Measurements from ENCODE around the gene NMBR.
"Not testable (repeated sequence)": the region's sequence is repeated elsewhere in the genome, so short reads cannot be mapped to it uniquely, and the experiment has no call there.

Gene NMBR

GRCh38 chr6:142154336-142154735 is 7.4 kb upstream of the NMBR start:
- no peak for DNase-seq (ENCODE audit: low spot score)

GRCh38 chr6:142153196-142153595 is 6.3 kb upstream of the NMBR start:
- DNase-seq (ENCODE audit: low spot score) = no peak

GRCh38 chr6:142152746-142153145 is 5.8 kb upstream of the NMBR start:
- no peak for DNase-seq (ENCODE audit: low spot score)

GRCh38 chr6:142141531-142141930 is 5.4 kb downstream of the NMBR start:
- DNase-seq (ENCODE audit: low spot score) = not testable (repeated sequence)

- DNase-seq (ENCODE audit: low spot score) = no peak
Measured at GRCh38 chr6:142138876-142139275, 8.0 kb downstream of the NMBR start.

- DNase-seq (ENCODE audit: low spot score) = no peak
Measured at GRCh38 chr6:142132625-142133024, 14.3 kb downstream of the NMBR start, which contains the start of gene GJE1. TSS of gene GJE1 (plus strand) at chr6:142132925. CDS start at chr6:142133159, 234 bp downstream.

- DNase-seq (ENCODE audit: low spot score) = no peak
Measured at GRCh38 chr6:142130814-142131213, 16.1 kb downstream of the NMBR start.

GRCh38 chr6:142121342-142121741 is 25.6 kb downstream of the NMBR start:
- no peak for DNase-seq (ENCODE audit: low spot score)

GRCh38 chr6:142118925-142119324 is 28.0 kb downstream of the NMBR start:
- DNase-seq (ENCODE audit: low spot score) = no peak

GRCh38 chr6:142118328-142118727 is 28.6 kb downstream of the NMBR start:
- no peak for DNase-seq (ENCODE audit: low spot score)

- no peak for DNase-seq (ENCODE audit: low spot score)
Measured at GRCh38 chr6:142117366-142117765, 29.6 kb downstream of the NMBR start.

GRCh38 chr6:142112451-142113061 is 34.4 kb downstream of the NMBR start:
- peak; percentile 68 for DNase-seq (ENCODE audit: low spot score)

- not testable (repeated sequence) for DNase-seq (ENCODE audit: low spot score)
Measured at GRCh38 chr6:142110820-142111219, 36.1 kb downstream of the NMBR start.

GRCh38 chr6:142104820-142105219 is 42.1 kb downstream of the NMBR start:
- DNase-seq (ENCODE audit: low spot score) = not testable (repeated sequence)

GRCh38 chr6:142088858-142089216 is 58.1 kb downstream of the NMBR start:
- peak; percentile 18 for DNase-seq (ENCODE audit: low spot score)

- DNase-seq (ENCODE audit: low spot score) = no peak
Measured at GRCh38 chr6:142087950-142088857, 58.7 kb downstream of the NMBR start.

GRCh38 chr6:142079130-142079529 is 67.8 kb downstream of the NMBR start:
- DNase-seq (ENCODE audit: low spot score) = no peak

- no peak for DNase-seq (ENCODE audit: low spot score)
Measured at GRCh38 chr6:142075516-142076101, 71.3 kb downstream of the NMBR start.

GRCh38 chr6:142074516-142074915 is 72.4 kb downstream of the NMBR start:
- no peak for DNase-seq (ENCODE audit: low spot score)

- DNase-seq (ENCODE audit: low spot score) = no peak
Measured at GRCh38 chr6:142071981-142072380, 74.9 kb downstream of the NMBR start.

- DNase-seq (ENCODE audit: low spot score) = no peak
Measured at GRCh38 chr6:142068416-142068815, 78.5 kb downstream of the NMBR start.

- DNase-seq (ENCODE audit: low spot score) = not testable (repeated sequence)
Measured at GRCh38 chr6:142062861-142063260, 84.1 kb downstream of the NMBR start.
